Stimulated activated CD8-positive, alpha-beta memory T cell treated with anti-CD3 and anti-CD28 coated beads, Interleukin-2, amount 100 ng/mL, for 48 hours (primary cell): ENCODE results near the gene THRAP3.
"Not testable (repeated sequence)": the region's sequence is repeated elsewhere in the genome, so short reads cannot be mapped to it uniquely, and the experiment has no call there.

Experiments
- DNase-seq, 2 donors: peaks; one replicate each; pipeline ENCODE4 v3.0.0-alpha.2; 2020; ENCODE audit warnings: low read depth in 2 of 2

Gene THRAP3

GRCh38 chr1:36223996-36224536, at the start of gene THRAP3:
Gene THRAP3 (plus strand): TSS chr1:36224443. CDS start chr1:36282564, 58,121 bp downstream.
- peak; percentile 99 for DNase-seq

- no peak for DNase-seq
Observed at GRCh38 chr1:36174713-36175112, 49.5 kb upstream of the THRAP3 start.

- DNase-seq = no peak
Observed at GRCh38 chr1:36175137-36176095, 48.8 kb upstream of the THRAP3 start.

DNA sequence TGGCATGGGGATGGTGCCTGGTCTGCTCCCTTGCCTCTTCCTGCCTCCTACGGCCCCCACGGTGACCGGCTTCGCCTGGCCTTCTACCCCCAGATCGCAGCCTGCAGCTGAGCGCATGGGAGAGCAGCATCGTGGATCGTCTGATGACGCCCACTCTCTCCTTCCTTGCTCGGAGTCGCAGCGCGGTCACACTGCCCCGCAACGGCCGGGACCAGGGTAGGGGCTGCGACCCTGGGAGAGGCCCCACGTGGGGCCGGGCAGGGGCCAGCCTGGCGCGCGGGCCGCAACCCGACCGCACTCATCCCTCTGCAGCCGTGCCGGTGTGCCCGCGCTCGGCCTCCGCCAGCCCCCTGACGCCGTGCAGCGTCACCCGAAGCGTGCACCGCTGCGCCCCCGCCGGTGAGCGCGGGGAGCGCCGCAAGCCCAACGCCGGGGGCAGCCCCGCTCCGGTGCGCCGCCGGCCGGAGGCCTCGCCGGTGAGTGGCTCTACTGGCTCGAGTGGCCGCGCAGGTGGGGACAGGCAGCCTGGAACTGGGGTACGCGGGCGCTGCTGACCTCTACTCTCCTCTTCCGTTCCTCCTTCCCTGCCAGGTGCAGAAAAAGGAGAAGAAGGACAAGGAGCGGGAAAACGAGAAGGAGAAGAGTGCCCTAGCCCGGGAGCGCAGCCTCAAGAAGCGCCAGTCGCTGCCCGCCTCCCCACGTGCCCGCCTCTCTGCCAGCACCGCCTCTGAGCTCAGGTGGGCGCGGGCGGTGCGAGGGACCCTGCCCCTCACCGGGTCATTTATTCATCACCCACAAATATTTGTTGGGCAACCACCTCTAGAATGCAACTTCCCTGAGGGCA, 47.9 kb upstream of the THRAP3 start:
- no peak for DNase-seq

DNA sequence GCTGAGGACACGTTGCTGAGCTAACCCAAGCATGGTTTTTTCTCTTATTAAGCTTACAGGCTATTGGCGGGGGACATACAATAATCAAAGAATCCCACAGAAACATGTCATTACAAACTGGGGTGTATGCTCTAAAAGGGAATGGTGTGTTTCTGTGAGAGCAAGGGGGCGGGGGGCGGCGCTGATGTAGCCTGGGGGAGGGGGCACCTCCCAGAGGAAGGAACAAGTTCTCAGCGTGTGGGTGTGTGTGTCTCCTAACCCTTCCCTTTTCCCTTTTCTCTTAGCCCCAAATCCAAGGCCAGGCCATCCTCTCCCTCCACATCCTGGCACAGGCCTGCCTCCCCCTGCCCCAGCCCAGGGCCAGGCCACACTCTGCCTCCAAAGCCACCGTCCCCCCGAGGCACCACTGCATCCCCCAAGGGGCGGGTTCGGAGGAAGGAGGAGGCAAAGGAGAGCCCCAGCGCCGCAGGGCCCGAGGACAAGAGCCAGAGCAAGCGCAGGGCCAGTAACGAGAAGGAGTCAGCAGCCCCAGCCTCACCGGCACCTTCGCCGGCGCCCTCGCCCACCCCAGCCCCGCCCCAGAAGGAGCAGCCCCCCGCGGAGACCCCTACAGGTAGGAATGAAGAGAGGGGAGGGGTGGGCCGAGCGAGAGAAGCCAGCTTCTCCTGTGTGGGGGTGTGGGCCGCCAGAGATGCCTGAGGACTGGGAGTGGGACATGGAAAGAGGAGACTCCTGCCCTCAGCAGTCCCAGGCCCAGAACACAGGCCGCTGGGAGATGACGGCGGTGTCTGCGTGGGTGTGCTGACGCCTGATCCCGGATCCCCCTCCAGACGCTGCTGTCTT, 46.4 kb upstream of the THRAP3 start:
- DNase-seq = no peak

GRCh38 chr1:36178471-36179219, 45.6 kb upstream of the THRAP3 start:
- DNase-seq = no peak

DNA sequence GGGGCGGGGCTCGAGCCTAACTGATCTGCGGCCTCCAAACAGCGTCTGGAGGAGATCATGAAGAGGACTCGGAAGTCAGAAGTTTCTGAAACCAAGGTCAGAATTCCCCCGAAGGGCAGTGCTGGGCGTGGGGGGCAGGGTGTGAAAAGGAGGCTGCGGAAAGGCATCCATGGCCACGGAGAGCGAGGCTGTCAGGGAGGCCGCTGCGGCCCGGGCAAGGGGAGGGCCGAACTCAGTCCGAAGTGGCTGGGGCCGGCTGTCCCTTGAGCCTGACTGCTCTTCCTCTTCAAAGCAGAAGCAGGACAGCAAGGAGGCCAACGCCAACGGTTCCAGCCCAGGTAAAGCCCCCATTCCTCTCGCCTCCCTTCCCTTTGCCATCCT, 45.0 kb upstream of the THRAP3 start:
- no peak for DNase-seq

DNA sequence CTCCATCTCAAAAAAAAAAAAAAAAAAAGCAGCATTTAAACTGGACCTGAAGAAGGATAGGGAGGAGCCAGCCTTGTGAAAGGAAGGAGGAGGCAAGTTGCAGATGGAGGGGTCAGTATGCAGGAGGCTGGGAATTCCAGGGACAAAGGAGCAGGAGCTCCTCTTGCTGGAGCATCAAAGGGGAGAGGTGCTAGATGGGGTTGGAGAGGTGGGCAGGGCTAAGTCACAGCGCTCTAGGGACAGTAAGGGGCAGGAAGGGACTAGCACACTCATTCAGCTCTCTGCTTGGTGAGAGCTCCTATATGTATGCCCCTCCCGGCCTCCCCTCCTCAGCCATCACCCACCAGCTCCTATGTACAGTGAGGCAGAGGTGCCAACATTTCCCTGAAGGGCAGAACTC, 41.5 kb upstream of the THRAP3 start:
- no peak for DNase-seq

- DNase-seq = no peak
Observed at GRCh38 chr1:36183309-36183856, 40.9 kb upstream of the THRAP3 start.

GRCh38 chr1:36187800-36188593, 36.2 kb upstream of the THRAP3 start:
- DNase-seq = peak; percentile 53 to 58

DNA sequence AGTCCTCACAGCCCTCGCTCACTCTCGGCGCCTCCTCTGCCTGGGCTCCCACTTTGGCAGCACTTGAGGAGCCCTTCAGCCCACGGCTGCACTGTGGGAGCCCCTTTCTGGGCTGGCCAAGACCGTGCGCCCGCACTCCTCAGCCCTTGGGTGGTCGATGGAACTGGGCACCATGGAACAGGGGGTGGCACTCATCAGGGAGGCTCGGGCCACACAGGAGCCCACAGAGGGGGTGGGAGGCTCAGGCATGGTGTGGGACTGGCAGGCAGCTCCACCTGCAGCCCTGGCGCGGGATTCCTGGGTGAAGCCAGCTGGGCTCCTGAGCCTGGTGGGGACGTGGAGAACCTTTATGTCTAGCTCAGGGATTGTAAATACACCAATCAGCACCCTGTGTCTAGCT, 27.4 kb upstream of the THRAP3 start:
- not testable (repeated sequence) for DNase-seq

DNA sequence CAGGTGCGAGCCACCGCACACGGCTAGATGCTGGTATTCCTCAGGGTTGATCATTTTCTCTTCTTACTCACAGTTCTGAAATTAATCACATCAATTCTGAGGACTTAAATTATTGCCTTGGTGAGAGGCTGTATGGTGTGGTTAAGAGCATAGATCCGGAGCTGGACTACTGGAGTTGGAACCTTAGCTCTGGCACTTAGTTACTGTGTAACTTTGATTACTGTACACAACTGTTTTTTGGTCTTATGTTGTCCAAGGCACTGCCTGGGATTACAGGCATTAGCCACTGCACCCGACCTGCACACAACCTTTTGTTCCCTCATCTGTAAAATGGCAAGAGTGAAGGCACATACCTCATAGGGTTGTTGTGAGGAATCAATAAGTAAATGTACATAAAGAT, 25.6 kb upstream of the THRAP3 start:
- no peak for DNase-seq

DNA sequence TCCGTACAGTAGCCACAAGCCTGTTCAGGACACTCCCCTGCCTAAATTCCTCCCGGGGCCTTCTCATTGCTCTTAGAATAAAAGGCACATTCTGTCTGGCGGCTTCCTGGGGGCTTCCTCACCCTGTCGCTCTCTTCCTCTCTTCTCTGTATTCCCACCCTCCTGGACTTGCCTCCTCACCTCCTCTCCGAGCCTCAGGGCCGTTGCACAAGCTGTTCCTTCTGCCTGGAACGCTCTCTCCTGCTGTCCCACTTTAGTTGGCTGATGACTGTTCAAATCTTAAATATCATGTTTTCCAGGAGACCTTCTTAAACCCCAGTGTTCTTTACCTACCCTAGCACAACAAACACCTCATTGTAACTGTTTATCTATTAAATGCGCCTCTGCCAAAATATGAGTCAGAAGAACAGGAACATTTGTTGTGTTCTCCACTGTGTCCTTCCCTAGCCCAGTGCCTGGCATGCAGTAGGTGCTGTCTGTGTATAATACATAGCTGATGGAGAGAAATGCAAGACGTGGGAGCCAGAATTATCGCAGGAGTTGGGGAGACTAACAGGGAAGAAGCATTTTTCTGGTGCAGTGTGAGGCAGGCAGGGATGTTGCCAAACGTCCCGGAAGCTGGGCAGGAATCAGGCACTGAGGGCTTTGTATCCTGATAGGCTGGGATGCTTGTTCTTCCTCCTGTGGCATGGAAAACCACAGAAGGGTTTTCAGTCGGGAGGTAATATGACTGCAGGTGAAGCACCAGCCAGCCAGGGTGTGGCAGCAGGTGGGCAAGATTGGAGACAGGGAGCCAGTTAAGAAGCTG, 24.1 kb upstream of the THRAP3 start:
- no peak for DNase-seq

DNA sequence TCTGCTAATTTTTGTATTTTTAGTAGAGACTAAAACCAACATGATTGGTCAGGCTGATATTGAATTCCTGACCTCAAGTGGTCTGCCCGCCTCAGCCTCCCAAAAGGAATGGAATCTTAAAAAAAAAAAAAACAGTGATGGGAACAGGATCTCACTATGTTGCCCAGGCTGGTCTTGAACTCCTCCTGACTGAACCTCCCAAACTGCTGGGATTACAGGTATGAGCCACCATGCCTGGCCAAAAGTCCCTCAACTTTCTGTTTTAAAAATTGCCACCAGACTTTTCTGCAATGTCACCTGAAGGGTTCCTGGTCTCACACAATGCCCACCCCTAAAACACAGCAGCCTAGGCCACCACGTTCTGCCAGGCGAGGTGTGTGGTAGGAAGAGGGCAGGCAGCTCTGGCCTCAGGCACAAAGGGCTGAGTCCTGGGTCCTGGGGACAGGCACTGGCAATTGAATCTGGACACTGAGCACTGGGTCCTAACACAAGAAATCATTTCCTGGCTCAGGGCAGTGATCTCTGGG, 21.2 kb upstream of the THRAP3 start:
- DNase-seq = no peak

DNA sequence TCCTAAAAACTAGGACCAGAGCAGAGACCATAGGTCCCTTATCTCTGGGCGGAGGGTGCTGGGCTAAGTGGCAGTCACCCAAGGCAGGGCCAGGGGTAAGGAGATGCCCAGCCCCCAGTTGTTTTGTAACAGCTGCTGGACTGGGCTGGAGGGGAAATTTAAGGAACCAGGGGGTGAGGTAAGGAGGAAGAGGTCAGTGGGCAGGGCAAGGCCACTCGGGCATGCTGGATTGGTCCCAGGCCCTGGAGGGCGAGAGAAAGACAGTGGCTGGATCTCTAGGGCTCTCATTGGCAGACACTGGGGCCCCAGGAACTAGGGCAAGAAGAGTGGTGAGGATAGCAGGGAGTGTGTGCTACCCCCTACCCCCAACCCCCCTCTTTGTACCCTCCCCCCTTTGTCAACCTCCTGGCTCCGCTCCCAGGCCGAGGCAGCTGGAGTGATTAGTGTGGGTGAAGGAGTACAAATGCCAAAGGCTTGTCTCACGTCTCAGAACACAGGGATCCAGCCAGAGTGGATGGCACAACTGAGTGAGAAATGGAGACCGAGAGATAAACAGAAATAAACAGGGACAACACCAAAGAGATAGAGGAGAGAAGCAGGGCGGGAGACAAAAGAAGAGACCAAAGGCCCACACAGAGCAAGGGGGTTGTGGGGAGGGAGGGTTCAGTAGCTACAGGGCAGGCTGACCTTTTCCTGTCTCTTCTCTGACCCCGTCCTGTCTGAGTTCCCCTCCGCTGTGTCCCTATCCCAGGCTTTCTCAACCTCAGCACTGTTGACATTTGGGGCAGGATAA, 20.5 kb upstream of the THRAP3 start:
- DNase-seq = no peak

DNA sequence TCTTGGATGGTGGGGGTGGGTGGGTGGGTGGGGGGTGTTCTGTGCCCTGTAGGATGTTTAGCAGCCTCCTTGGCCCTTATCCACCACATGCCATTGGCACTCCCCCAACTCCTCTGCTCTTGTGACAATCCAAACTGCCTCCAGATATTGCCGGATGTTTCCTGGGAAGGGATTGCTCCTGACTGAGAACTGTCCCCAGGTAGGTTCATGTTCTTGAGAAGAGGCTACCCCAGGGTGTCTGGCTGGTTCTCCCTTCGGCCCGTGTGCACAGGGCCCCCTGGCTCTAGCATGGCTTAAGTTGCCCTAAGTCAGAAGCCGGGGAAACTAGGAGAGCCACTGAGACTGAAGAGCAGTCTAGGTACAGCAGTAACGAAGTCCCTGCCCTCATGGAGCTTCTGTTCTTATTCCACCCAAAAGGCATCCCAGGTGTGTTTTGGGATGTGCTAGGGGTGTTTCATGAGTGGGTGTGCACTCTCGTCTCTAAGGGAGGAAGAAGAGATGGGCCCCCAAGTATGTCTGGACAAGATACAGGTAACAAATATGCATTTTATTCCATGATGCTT, 19.8 kb upstream of the THRAP3 start:
- DNase-seq = no peak

- DNase-seq = no peak
Observed at GRCh38 chr1:36206323-36206858, 17.9 kb upstream of the THRAP3 start.
